ENCODE measurements around the gene MCEMP1. TPM values are rescaled to one million over a fixed set of nuclear protein-coding genes. Genes with fewer than 3 reads are reported as not detected.

MCEMP1 gene
- total and polyA plus RNA-seq, 2 experiments from 2014 or later = not detected

DNA sequence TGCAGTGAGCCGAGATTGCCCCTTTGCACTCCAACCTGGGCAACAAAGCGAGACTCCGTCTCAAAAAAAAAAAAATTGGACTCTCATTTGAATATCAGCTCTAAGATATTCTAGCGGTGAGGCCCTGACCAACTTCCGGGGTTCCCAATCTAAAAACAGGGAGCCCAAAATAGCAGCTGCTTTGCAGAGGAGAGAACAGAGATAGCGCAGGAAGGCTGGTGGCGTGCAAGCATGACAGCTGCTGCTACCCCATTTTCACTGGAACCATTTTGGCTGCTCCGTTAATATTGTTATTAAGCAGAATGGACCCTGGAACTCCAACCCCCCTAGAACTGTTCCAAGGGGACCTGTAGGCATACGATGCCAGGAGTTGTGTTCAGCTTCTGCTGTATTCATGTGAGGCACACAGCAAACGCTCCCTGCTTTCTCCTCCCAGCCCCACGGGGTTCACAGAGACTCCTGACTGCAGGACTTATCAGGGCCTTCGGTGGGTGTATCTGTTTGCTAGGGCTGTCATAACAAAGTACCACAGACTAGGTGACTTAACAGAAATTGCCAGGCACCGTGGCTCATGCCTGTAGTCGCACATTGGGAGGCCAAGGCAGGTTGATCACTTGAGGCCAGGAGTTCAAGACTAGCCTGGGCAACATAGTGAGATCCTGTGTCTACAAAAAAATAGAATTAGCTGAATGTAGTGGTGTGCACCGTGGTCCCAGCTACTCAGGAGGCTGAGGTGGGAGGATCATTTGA, 28.4 kb upstream of the MCEMP1 start:
- no peaks in the 10 kb centered on the region for H3K9me3 Mint-ChIP-seq
- Histone ChIP-seq H3K36me3 (ENCODE audit: insufficient read depth) (no peaks in the 10 kb centered on the region), H3K4me1 (ENCODE audit: insufficient read depth) (no peaks in the 10 kb centered on the region), H3K4me3 (no peak overlapping the region), H3K4me2 (no peak overlapping the region), H3K79me2 (replicated peaks; ENCODE audit: insufficient read depth) (no peaks in the 10 kb centered on the region), H3K27me3 (ENCODE audit: insufficient read depth) (peaks cover 19% of the 10 kb centered on the region), H3K27ac (ENCODE audit: low read depth) (no peak overlapping the region), H3K9me2 (ENCODE audit: insufficient read depth) (no peaks in the 10 kb centered on the region), H4K20me1 (replicated peaks; ENCODE audit: insufficient read depth) (no peaks in the 10 kb centered on the region; the same call in 1 of the 2 replicates), H3F3A (replicated peaks; ENCODE audit: low read depth) (no peaks in the 10 kb centered on the region), H2AFZ (no peak overlapping the region)
- peaks cover 29% of the 10 kb centered on the region for H3K27me3 Mint-ChIP-seq (ENCODE audit: insufficient read depth, low read depth, poor library complexity)
- TF ChIP-seq CREB1 (CRISPR knock-in tag; IDR thresholded peaks at IDR 0.05; ENCODE audit: low read depth) (no peak), EZH2phosphoT487 (IDR thresholded peaks at IDR 0.05; ENCODE audit: unreplicated experiment) (no peak)
- H3K36me3 Mint-ChIP-seq (ENCODE audit: low read depth) = peaks cover 3% of the 10 kb centered on the region; the same call in 1 of the 3 replicates
- no peak for ATAC-seq
- no peak overlapping the region for H3K27ac Mint-ChIP-seq
- DNase-seq (ENCODE audit: low spot score) = no peak
- peaks cover 7% of the 10 kb centered on the region; the same call in 1 of the 3 replicates for H3K4me1 Mint-ChIP-seq
- H3K4me3 Mint-ChIP-seq = no peak overlapping the region

DNA sequence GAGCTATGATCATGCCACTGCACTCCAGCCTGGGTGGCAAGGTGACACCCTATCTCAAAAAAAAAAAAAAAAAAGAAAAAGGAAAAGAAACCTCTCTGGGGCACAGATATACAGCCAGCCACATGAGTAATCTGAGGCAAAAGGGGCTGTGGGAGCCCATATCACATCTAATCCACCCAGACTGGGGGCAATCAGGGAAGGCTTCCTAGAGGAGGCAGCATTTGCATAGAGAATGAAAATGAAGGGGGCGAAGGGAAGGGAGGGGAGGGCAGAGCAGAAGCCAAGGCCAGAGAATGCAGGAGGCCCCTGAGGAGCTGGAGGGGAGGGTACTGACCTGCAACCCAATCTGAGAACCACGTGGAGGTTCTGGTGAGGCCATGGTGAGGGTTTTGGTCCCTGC, 26.7 kb upstream of the MCEMP1 start:
- Mint-ChIP-seq H3K4me3 (no peak overlapping the region), H3K9me3 (no peaks in the 10 kb centered on the region), H3K27ac (no peak overlapping the region), H3K36me3 (ENCODE audit: low read depth) (peaks cover 3% of the 10 kb centered on the region; the same call in 1 of the 3 replicates), H3K27me3 (ENCODE audit: insufficient read depth, low read depth, poor library complexity) (peaks cover 25% of the 10 kb centered on the region), H3K4me1 (peaks cover 7% of the 10 kb centered on the region; the same call in 1 of the 3 replicates)
- Histone ChIP-seq H3K4me3 (no peak overlapping the region), H4K20me1 (replicated peaks; ENCODE audit: insufficient read depth) (no peaks in the 10 kb centered on the region; the same call in 1 of the 2 replicates), H3K79me2 (replicated peaks; ENCODE audit: insufficient read depth) (no peaks in the 10 kb centered on the region), H3K27ac (ENCODE audit: low read depth) (no peak overlapping the region), H3K9me2 (ENCODE audit: insufficient read depth) (no peaks in the 10 kb centered on the region), H3K27me3 (ENCODE audit: insufficient read depth) (peaks cover 27% of the 10 kb centered on the region), H3K36me3 (ENCODE audit: insufficient read depth) (no peaks in the 10 kb centered on the region), H2AFZ (no peak overlapping the region), H3K4me1 (ENCODE audit: insufficient read depth) (no peaks in the 10 kb centered on the region), H3K4me2 (no peak overlapping the region), H3F3A (replicated peaks; ENCODE audit: low read depth) (no peaks in the 10 kb centered on the region)
- no peak for ATAC-seq
- DNase-seq (ENCODE audit: low spot score) = no peak
- TF ChIP-seq STAT1 (IDR thresholded peaks at IDR 0.05; ENCODE audit: unreplicated experiment) = no peak
- TF ChIP-seq POLR2AphosphoS5 (IDR thresholded peaks at IDR 0.05; ENCODE audit: low read depth) = no peak
- TF ChIP-seq, protein P1, sequence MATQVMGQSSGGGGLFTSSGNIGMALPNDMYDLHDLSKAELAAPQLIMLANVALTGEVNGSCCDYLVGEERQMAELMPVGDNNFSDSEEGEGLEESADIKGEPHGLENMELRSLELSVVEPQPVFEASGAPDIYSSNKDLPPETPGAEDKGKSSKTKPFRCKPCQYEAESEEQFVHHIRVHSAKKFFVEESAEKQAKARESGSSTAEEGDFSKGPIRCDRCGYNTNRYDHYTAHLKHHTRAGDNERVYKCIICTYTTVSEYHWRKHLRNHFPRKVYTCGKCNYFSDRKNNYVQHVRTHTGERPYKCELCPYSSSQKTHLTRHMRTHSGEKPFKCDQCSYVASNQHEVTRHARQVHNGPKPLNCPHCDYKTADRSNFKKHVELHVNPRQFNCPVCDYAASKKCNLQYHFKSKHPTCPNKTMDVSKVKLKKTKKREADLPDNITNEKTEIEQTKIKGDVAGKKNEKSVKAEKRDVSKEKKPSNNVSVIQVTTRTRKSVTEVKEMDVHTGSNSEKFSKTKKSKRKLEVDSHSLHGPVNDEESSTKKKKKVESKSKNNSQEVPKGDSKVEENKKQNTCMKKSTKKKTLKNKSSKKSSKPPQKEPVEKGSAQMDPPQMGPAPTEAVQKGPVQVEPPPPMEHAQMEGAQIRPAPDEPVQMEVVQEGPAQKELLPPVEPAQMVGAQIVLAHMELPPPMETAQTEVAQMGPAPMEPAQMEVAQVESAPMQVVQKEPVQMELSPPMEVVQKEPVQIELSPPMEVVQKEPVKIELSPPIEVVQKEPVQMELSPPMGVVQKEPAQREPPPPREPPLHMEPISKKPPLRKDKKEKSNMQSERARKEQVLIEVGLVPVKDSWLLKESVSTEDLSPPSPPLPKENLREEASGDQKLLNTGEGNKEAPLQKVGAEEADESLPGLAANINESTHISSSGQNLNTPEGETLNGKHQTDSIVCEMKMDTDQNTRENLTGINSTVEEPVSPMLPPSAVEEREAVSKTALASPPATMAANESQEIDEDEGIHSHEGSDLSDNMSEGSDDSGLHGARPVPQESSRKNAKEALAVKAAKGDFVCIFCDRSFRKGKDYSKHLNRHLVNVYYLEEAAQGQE (IDR thresholded peaks at IDR 0.05; ENCODE audit: unreplicated experiment) = no peak
- TF ChIP-seq EZH2phosphoT487 (IDR thresholded peaks at IDR 0.05; ENCODE audit: unreplicated experiment) = no peak

Data from GM23338 (cell line).